ENCODE results near the gene AADAC. TPM values are rescaled to one million over a fixed set of nuclear protein-coding genes. Genes with fewer than 3 reads are reported as not detected.

The AADAC gene
- total RNA-seq, 1 experiment from 2014 or later: not detected

DNA sequence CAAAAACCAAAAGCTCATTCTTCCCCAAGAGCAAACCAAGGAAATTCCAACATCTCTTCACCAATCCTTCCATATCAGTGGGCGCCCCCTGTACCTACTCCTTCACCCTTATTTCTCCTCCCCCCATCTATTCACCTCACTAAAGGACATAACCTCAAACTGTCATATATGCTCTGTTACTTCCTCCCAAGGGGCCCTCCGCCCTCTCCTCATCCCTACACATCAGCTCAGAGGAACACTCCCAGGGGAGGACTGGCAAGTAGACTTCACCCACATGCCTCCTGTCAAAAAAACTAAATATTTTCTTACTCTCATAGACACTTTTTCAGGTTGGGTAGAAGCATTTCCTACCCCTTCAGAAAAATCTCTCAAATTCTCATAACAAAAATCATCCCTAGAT lies 2.4 kb upstream of the AADAC start:
- H3K4me1 Mint-ChIP-seq (ENCODE audit: low read depth, unreplicated experiment): peaks cover 20% of the 10 kb centered on the region
- TF ChIP-seq, protein P1, sequence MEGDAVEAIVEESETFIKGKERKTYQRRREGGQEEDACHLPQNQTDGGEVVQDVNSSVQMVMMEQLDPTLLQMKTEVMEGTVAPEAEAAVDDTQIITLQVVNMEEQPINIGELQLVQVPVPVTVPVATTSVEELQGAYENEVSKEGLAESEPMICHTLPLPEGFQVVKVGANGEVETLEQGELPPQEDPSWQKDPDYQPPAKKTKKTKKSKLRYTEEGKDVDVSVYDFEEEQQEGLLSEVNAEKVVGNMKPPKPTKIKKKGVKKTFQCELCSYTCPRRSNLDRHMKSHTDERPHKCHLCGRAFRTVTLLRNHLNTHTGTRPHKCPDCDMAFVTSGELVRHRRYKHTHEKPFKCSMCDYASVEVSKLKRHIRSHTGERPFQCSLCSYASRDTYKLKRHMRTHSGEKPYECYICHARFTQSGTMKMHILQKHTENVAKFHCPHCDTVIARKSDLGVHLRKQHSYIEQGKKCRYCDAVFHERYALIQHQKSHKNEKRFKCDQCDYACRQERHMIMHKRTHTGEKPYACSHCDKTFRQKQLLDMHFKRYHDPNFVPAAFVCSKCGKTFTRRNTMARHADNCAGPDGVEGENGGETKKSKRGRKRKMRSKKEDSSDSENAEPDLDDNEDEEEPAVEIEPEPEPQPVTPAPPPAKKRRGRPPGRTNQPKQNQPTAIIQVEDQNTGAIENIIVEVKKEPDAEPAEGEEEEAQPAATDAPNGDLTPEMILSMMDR (IDR thresholded peaks at IDR 0.05; ENCODE audit: unreplicated experiment): no peak
- H3K27me3 Mint-ChIP-seq (ENCODE audit: unreplicated experiment): no peaks in the 10 kb centered on the region
- no peak overlapping the region for H3K4me3 Mint-ChIP-seq (ENCODE audit: low read depth, unreplicated experiment)
- intact Hi-C loops (cut with micrococcal nuclease; ENCODE audit: unreplicated experiment): no loop called here
- no peaks in the 10 kb centered on the region for H3K36me3 Mint-ChIP-seq (ENCODE audit: insufficient read depth, unreplicated experiment)
- H3K9me3 Mint-ChIP-seq (ENCODE audit: low read depth, unreplicated experiment): peaks cover 9% of the 10 kb centered on the region
- BruUV-seq (replicated peaks): no TSS peak
- CTCF ChIA-PET: interaction anchor here (0.7 kb wide), 1 partner anchor 1272 kb away, joined by 3 read pairs; no protein-coding TSS in a partner anchor
- no peak for DNase-seq
- no peak overlapping the region for H3K27ac Mint-ChIP-seq (ENCODE audit: unreplicated experiment)

DNA sequence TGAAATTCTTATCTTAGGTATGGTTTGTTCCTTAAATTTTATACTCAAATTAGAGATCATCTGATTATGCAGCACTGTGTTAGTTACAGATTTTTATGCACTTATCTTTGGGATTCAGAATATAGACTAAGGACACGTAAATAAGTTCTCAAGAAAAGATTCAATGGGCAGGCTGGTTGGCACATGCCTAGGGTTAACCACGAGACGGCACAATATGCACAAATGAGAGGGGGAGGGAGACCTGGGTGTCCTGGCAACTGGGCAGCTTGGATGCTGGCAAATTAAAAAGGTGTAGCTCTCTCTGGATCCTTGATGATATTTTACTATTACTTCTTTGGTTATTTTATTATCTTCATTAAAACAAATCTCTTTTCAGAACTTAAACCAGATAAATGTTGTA lies 672 bp downstream of the AADAC start:
- H3K27me3 Mint-ChIP-seq (ENCODE audit: unreplicated experiment): no peaks in the 10 kb centered on the region
- no peak overlapping the region for H3K4me3 Mint-ChIP-seq (ENCODE audit: low read depth, unreplicated experiment)
- CTCF ChIA-PET: no interaction called here
- intact Hi-C loops (cut with micrococcal nuclease; ENCODE audit: unreplicated experiment): no loop called here
- H3K27ac Mint-ChIP-seq (ENCODE audit: unreplicated experiment): no peak overlapping the region
- peaks cover 26% of the 10 kb centered on the region for H3K4me1 Mint-ChIP-seq (ENCODE audit: low read depth, unreplicated experiment)
- TF ChIP-seq, protein P1 (IDR thresholded peaks at IDR 0.05; ENCODE audit: unreplicated experiment): no peak
- no peaks in the 10 kb centered on the region for H3K9me3 Mint-ChIP-seq (ENCODE audit: low read depth, unreplicated experiment)
- DNase-seq: no peak
- no TSS peak for BruUV-seq (replicated peaks)
- no peaks in the 10 kb centered on the region for H3K36me3 Mint-ChIP-seq (ENCODE audit: insufficient read depth, unreplicated experiment)

DNA sequence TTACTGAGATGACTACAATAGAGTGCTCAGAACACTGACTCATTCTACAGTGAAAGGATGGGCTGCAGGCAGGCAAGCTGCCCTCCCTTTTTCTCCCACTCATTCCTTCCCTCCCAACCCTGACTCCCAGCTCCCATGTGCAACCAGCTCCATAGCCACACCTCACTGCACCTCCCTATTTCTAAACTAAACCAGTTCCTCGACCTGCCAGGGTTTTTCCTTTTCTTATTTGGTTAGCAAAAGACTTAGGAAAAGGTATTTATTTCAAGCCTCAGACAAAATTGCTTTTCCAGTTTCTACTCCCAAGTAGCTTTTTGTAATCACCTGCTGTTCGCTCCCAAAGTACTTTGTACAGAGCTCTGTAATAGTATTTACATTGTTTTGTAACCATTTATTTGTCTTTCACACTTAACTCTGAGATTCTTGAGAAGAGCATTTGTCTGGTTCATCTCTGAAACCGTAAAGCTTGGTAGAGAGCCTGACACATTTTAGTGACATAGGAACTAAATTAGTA lies 2.2 kb downstream of the AADAC start:
- Mint-ChIP-seq H3K27me3 (ENCODE audit: unreplicated experiment) (no peaks in the 10 kb centered on the region), H3K36me3 (ENCODE audit: insufficient read depth, unreplicated experiment) (no peaks in the 10 kb centered on the region), H3K9me3 (ENCODE audit: low read depth, unreplicated experiment) (no peaks in the 10 kb centered on the region), H3K27ac (ENCODE audit: unreplicated experiment) (peak overlapping the region; percentile 5), H3K4me1 (ENCODE audit: low read depth, unreplicated experiment) (peaks cover 26% of the 10 kb centered on the region), H3K4me3 (ENCODE audit: low read depth, unreplicated experiment) (no peak overlapping the region)
- intact Hi-C loops (cut with micrococcal nuclease; ENCODE audit: unreplicated experiment): no loop called here
- CTCF ChIA-PET: interaction anchor here (0.9 to 1.3 kb wide), 3 partner anchors 16 to 377 kb away, joined by 3 to 7 read pairs (median 5); no protein-coding TSS in a partner anchor
- peak; percentile 52 for DNase-seq
- BruUV-seq (replicated peaks): no TSS peak
- TF ChIP-seq, protein P1 (IDR thresholded peaks at IDR 0.05; ENCODE audit: unreplicated experiment): no peak

DNA sequence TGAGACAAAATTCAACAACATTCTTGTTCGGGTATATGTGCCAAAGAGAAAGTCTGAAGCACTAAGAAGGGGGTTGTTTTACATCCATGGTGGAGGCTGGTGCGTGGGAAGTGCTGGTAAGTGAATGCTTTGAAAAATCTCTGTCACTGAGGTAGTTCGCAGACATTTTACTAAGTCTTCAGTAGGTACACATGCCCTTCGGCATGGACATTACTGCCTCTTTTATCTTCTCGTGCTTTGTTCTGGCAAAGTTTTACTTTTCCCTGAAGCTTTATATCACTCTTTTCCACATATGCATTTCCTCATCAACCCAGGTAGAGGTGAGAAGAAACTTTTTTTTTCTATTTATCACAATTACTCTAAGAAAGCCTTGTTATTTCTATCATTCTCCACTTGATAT lies 3.6 kb downstream of the AADAC start:
- Mint-ChIP-seq H3K9me3 (ENCODE audit: low read depth, unreplicated experiment) (no peaks in the 10 kb centered on the region), H3K4me1 (ENCODE audit: low read depth, unreplicated experiment) (peaks cover 26% of the 10 kb centered on the region), H3K4me3 (ENCODE audit: low read depth, unreplicated experiment) (no peak overlapping the region), H3K27me3 (ENCODE audit: unreplicated experiment) (no peaks in the 10 kb centered on the region), H3K27ac (ENCODE audit: unreplicated experiment) (no peak overlapping the region), H3K36me3 (ENCODE audit: insufficient read depth, unreplicated experiment) (no peaks in the 10 kb centered on the region)
- intact Hi-C loops (cut with micrococcal nuclease; ENCODE audit: unreplicated experiment): no loop called here
- BruUV-seq (replicated peaks): no TSS peak
- TF ChIP-seq, protein P1 (IDR thresholded peaks at IDR 0.05; ENCODE audit: unreplicated experiment): no peak
- CTCF ChIA-PET: interaction anchor here (1.0 kb wide), 1 partner anchor 21 kb away, joined by 3 read pairs; no protein-coding TSS in a partner anchor
- no peak for DNase-seq
